ENCODE results near the gene NOL3. TPM values are rescaled to one million over a fixed set of nuclear protein-coding genes. Genes with fewer than 3 reads are reported as not detected.

Gene NOL3
- total and polyA plus RNA-seq, 12 donors: 71.8 to 132 (median 84.1) TPM

GRCh38 chr16:67157892-67158635, 12.3 kb upstream of the NOL3 start:
- H3K4me1 ChIP-seq: peaks cover 21 to 54% (median 46%) of the 10 kb centered on the region in 9 donors

DNA sequence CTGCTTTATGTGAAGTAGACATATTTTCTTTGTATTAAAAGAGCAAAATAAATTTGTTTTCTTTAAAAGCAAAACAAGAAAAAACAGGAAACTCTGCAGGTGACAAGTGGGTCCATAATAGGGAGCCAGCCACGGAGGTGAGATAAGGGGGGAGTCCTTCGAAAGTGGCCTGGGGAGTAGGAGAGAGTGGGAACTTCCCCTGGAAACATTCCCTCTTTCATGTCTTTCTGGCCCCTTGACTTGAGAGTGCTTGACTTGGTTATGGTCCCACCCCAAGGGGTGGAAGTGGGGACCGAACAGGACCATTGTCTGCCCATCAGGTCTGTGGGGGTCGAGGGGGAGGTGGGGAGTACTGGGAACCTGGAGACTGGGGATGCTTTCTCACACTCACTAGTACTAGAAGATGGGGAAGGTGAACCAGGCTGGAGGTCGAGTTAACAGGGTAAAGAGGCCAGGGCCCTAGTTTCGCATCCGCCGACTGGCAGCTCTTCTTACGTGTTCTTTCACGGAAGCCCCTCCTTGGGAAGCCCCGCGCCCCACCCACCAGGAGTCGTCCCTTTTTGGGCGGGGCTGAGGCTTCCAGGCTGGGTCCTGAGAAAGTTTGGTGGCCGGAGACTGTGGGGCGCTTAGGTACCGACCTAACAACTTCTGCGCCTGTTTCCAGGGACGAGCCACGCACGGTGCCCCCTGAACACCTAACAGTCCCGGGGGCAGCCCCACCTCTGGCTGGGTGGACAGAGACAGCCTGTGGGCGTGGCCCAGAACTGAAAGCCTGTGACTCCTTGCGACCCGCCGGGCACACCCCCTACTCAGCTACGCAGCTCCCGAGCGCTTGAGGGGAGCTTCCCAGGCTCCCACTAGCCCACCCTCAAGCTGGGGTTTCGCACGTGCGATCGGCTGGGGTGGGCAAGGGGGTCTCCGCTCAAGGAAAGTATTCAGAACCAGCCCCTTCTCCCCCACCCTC, 11.4 kb upstream of the NOL3 start:
- peaks cover 0 to 6% (median 0%) of the 10 kb centered on the region in 9 donors for H3K36me3 ChIP-seq
- no peaks in the 10 kb centered on the region for H3K9me3 ChIP-seq
- H3K4me1 ChIP-seq: peaks cover 28 to 63% (median 55%) of the 10 kb centered on the region in 9 donors
- peaks cover 0 to 29% (median 15%) of the 10 kb centered on the region in 7 donors for H3K27me3 ChIP-seq
- H3K27ac ChIP-seq: peak overlapping the region in 9 of 10 donors; percentile 66 to 95 (median 86)
- intact Hi-C loops (cut with DNase I): loop anchor here in 4 of 10 donors (5.0 to 10.0 kb wide), 3 partner anchors 144 to 182 kb away; no protein-coding TSS in a partner anchor
- DNase-seq (no peak), ATAC-seq (peak in 2 of 8 donors; percentile 2 to 4)
- TF ChIP-seq CTCF (IDR thresholded peaks at IDR 0.05): no peak
- peak overlapping the region; percentile 81 to 99 (median 91) for H3K4me3 ChIP-seq
- WGBS, 2 donors: 7 to 9% methylated on average over 33 to 34 of the region's 34 CpGs

More at GRCh38 chr16:67157892-67158635, 12.3 kb upstream of the NOL3 start:
- H3K9me3 ChIP-seq: no peaks in the 10 kb centered on the region
- WGBS, 2 donors: 81 to 84% methylated on average over 7 of the region's 7 CpGs
- peaks cover 0 to 7% (median 0%) of the 10 kb centered on the region in 9 donors for H3K36me3 ChIP-seq
- H3K27ac ChIP-seq: peak overlapping the region in 1 of 10 donors; percentile 95
- no peak for TF ChIP-seq CTCF (IDR thresholded peaks at IDR 0.05)
- peak overlapping the region in 2 of 10 donors; percentile 98 to 99 for H3K4me3 ChIP-seq
- ATAC-seq (no peak), DNase-seq (no peak)
- intact Hi-C loops (cut with DNase I): loop anchor here in 4 of 10 donors (5.0 to 10.0 kb wide), 3 partner anchors 143 to 181 kb away; no protein-coding TSS in a partner anchor
- peaks cover 0 to 20% (median 7%) of the 10 kb centered on the region in 7 donors for H3K27me3 ChIP-seq

DNA sequence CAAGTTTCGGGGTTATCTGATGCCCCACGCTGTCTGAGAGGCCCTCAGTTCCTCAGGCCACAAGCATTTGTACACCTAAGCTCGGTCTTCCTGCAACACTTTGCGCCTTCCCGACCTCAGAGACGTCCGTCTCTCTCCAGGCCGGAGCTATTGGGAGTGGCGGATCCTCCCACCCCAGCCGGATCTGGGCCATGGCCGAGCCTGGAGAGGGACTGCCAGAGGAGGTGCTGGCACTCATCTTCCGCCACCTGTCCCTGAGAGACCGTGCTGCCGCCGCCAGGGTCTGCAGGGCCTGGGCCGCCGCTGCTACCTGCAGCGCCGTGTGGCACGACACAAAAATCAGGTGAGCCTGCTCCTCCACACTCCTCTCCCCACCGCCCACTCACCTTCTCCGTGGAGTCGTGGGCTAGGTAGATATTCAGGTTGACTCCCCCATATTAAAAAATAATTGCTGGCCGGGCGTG, 8.7 kb upstream of the NOL3 start:
- Histone ChIP-seq H3K9me3 (no peaks in the 10 kb centered on the region), H3K27me3 (peaks cover 0 to 55% (median 24%) of the 10 kb centered on the region in 7 donors), H3K36me3 (no peaks in the 10 kb centered on the region), H3K27ac (peak overlapping the region in 8 of 10 donors; percentile 20 to 90 (median 58)), H3K4me3 (peak overlapping the region in 8 of 10 donors; percentile 81 to 99 (median 91)), H3K4me1 (peaks cover 35 to 74% (median 58%) of the 10 kb centered on the region in 9 donors)
- TF ChIP-seq CTCF (IDR thresholded peaks at IDR 0.05): no peak
- DNase-seq (peak in 1 of 2 donors; percentile 62), ATAC-seq (peak in 6 of 8 donors; percentile 8 to 39 (median 18))
- intact Hi-C loops (cut with DNase I): loop anchor here in 2 of 10 donors (2.0 kb wide), 1 partner anchor 21 kb away; the partner anchor contains the start of gene MATCAP1 (in 2 of the 2)
- WGBS, 2 donors: 24 to 35% methylated on average over 25 of the region's 25 CpGs
